PC-3 (cell line): ENCODE measurements around the gene TNK1. TPM values are rescaled to one million over a fixed set of nuclear protein-coding genes. Genes with fewer than 3 reads are reported as not detected.

Source experiments
- ATAC-seq: fragments of 200-7000 bp; cut with Tn5 transposase; 2 replicates; pipeline ENCODE4 v1.9.1; 2020; ENCODE audit warnings: mild to moderate bottlenecking, moderate library complexity
- BruUV-seq: library from RNA; stranded (reverse); fragments of 400-500 nt; replicated peaks from 2 replicates; lab custom pipeline; 2021; lab: Mats Ljungman, UMichigan
- CTCF ChIA-PET: fragments of 300-600 bp; sonication (Branson Sonifier 250); formaldehyde crosslinking; loops from one replicate; lab custom pipeline; 2022; ENCODE audit warnings: antibody characterized with exemption; lab: Charles Lee
- POLR2A ChIA-PET: fragments of 300-600 bp; sonication (Branson Sonifier 250); formaldehyde crosslinking; loops from one replicate; lab custom pipeline; 2022; ENCODE audit warnings: antibody characterized with exemption; ENCODE audit not compliant: unreplicated experiment; lab: Charles Lee
- DNase-seq: peaks from one replicate; pipeline ENCODE4 v3.0.0-alpha.2; 2015
- H2AFZ ChIP-seq: fragments of 300-600 bp; sonication (generic); 2 replicates; pipeline ENCODE4 v1.6.0; 2016; ENCODE audit warnings: antibody characterized with exemption, low read length
- H3F3A ChIP-seq: fragments of 300-600 bp; sonication (generic); one replicate; pipeline ENCODE4 v1.6.0; 2017; ENCODE audit warnings: antibody characterized with exemption, low read length, control low read depth, mild to moderate bottlenecking; ENCODE audit not compliant: unreplicated experiment
- H3K27ac ChIP-seq: fragments of 300-600 bp; sonication (generic); 2 replicates; pipeline ENCODE4 v1.5.1; 2016; ENCODE audit warnings: mild to moderate bottlenecking, low read length
- H3K27me3 ChIP-seq: fragments of 300-600 bp; sonication (generic); 2 replicates; pipeline ENCODE4 v1.6.1; 2016; ENCODE audit warnings: low read length, mixed read lengths
- H3K36me3 ChIP-seq: fragments of 300-600 bp; sonication (generic); 2 replicates; pipeline ENCODE4 v1.6.1; 2016; ENCODE audit warnings: low read depth, mixed run types, low read length, mixed read lengths
- H3K4me1 ChIP-seq: fragments of 300-600 bp; sonication (generic); 2 replicates; pipeline ENCODE4 v1.5.1; 2016; ENCODE audit warnings: low read length; ENCODE audit not compliant: insufficient read depth
- H3K4me2 ChIP-seq: fragments of 300-600 bp; sonication (generic); 2 replicates; pipeline ENCODE4 v1.6.0; 2016; ENCODE audit warnings: low read length
- H3K4me3 ChIP-seq: fragments of 300-600 bp; sonication (generic); 2 replicates; pipeline ENCODE4 v1.5.1; 2016; ENCODE audit warnings: mild to moderate bottlenecking, low read length, mixed read lengths
- H3K79me2 ChIP-seq: fragments of 300-600 bp; sonication (generic); 2 replicates; pipeline ENCODE4 v1.6.1; 2017; ENCODE audit warnings: low read length, mixed read lengths
- H3K9ac ChIP-seq: fragments of 300-600 bp; sonication (generic); 2 replicates; pipeline ENCODE4 v1.6.0; 2016; ENCODE audit warnings: mild to moderate bottlenecking, low read length
- H3K9me2 ChIP-seq: fragments of 300-600 bp; sonication (generic); replicated peaks from 2 replicates; pipeline ENCODE4 v1.6.1; 2016; ENCODE audit warnings: mixed run types, low read length, mixed read lengths
- H3K9me3 ChIP-seq: fragments of 300-600 bp; sonication (generic); 2 replicates; pipeline ENCODE4 v1.6.1; 2016; ENCODE audit warnings: low read length, mixed read lengths
- H4K20me1 ChIP-seq: fragments of 300-600 bp; sonication (generic); 2 replicates; pipeline ENCODE4 v1.6.1; 2016; ENCODE audit warnings: low read length, mixed read lengths
- EZH2 ChIP-seq: fragments of 300-600 bp; sonication (generic); IDR thresholded peaks from one replicate; pipeline ENCODE4 v1.6.1; 2017; ENCODE audit warnings: antibody characterized with exemption, mild to moderate bottlenecking, low read length; ENCODE audit not compliant: unreplicated experiment
- EZH2phosphoT487 ChIP-seq: fragments of 300-600 bp; sonication (generic); IDR thresholded peaks from 2 replicates; pipeline ENCODE4 v1.6.1; 2018; ENCODE audit warnings: mild to moderate bottlenecking, antibody characterized with exemption, low read length, borderline replicate concordance
- intact Hi-C: fragments of 100-400 bp; cut with micrococcal nuclease; formaldehyde crosslinking; loops from 2 replicates; pipeline ENCODE4 v1.9.0; 2023
- total RNA-seq: library from RNA; depleted of rRNA; stranded (reverse); fragments of >200 nt; gene quantifications from 2 replicates; pipeline ENCODE4 v1.2.3, GENCODE V29; 2014
- TF ChIP-seq, protein P1 (sequence below): fragments of 300-600 bp; sonication (generic); conservative IDR thresholded peaks from 2 replicates; pipeline ENCODE4 v1.5.1; 2017; ENCODE audit warnings: antibody characterized with exemption, low read depth, mild to moderate bottlenecking, low read length

The TNK1 gene
- total RNA-seq, 1 experiment from 2014 or later: 10.8 TPM

DNA sequence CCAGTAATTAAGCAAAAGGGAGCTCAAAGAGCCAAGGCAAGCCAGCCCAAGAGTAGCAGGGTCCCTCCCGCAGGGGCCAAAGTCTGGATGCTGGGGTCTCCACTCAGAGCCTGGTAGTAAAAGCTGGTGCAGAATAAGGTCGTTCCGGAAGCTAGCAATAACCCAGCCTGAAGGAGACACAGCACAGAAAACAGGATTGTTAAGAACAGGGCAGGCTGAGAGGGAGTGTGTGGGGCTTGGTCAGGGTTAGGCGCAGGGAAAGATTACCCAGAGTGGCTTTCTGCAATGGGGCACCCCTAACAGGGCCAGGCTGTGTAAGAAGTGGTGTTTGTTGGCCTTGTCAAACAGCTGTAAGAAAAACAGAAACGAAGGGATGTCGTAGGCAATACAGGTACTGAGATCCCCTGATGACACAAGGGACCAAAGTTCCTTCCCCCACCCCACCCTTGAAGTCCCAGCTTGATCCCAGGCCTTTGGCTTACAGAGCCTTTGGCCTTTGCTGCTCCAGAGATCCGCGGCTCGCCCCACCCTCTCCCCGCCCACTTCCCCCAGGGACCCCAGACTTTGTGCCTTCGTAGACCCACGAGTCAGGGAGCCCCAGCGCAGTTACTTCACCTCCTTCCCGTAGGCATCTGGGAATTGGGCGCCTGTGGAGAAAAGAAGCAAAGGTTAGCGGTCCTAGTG, 22.3 kb downstream of the TNK1 start:
- Histone ChIP-seq H3K9me3 (no peaks in the 10 kb centered on the region), H3F3A (no peaks in the 10 kb centered on the region), H3K4me1 (peaks cover 9% of the 10 kb centered on the region), H4K20me1 (no peaks in the 10 kb centered on the region), H3K4me3 (peak overlapping the region; percentile 85), H3K79me2 (peaks cover 6% of the 10 kb centered on the region; the same call in 1 of the 2 replicates), H3K27ac (no peak overlapping the region), H2AFZ (peak overlapping the region; percentile 80), H3K9me2 (no peaks in the 10 kb centered on the region), H3K27me3 (no peaks in the 10 kb centered on the region), H3K9ac (peak overlapping the region; percentile 73), H3K36me3 (no peaks in the 10 kb centered on the region), H3K4me2 (peak overlapping the region; percentile 92)
- TF ChIP-seq, protein P1, sequence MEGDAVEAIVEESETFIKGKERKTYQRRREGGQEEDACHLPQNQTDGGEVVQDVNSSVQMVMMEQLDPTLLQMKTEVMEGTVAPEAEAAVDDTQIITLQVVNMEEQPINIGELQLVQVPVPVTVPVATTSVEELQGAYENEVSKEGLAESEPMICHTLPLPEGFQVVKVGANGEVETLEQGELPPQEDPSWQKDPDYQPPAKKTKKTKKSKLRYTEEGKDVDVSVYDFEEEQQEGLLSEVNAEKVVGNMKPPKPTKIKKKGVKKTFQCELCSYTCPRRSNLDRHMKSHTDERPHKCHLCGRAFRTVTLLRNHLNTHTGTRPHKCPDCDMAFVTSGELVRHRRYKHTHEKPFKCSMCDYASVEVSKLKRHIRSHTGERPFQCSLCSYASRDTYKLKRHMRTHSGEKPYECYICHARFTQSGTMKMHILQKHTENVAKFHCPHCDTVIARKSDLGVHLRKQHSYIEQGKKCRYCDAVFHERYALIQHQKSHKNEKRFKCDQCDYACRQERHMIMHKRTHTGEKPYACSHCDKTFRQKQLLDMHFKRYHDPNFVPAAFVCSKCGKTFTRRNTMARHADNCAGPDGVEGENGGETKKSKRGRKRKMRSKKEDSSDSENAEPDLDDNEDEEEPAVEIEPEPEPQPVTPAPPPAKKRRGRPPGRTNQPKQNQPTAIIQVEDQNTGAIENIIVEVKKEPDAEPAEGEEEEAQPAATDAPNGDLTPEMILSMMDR: no peak
- ChIA-PET CTCF (interaction anchor here (1.1 to 1.2 kb wide), 2 partner anchors 9 to 34 kb away, joined by 3 to 6 read pairs; partner anchors contain the start of gene PLSCR3), POLR2A (interaction anchor here (0.7 kb wide), 1 partner anchor 32 kb away, joined by 6 read pairs; the partner anchor contains the start of gene TMEM102)
- TSS peak; percentile 81 for BruUV-seq
- ATAC-seq (peak; percentile 3), DNase-seq (no peak)
- intact Hi-C loops: no loop called here

DNA sequence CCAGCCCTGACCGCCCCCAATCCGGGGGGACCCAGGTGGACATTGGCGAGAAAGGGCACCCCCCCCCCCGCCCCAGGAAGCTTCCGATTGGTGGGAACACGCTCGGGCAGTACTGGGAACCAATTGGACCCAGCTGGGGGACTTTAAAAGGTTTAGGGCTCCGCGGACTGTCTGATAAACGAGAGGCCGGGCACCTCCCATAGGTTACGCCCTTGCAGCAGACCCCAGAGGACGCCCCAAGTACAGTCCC, 22.8 kb downstream of the TNK1 start:
- Histone ChIP-seq H3K9me2 (no peaks in the 10 kb centered on the region), H2AFZ (peak overlapping the region; percentile 80), H3K27me3 (no peaks in the 10 kb centered on the region), H3K9me3 (no peaks in the 10 kb centered on the region), H3K27ac (0 out of 2 replicates have a peak overlapping the region, but pooled peaks have one; percentile 13), H3F3A (no peaks in the 10 kb centered on the region), H3K9ac (peak overlapping the region; percentile 73), H3K4me3 (peak overlapping the region; percentile 85), H3K36me3 (no peaks in the 10 kb centered on the region), H3K79me2 (peaks cover 6% of the 10 kb centered on the region; the same call in 1 of the 2 replicates), H3K4me2 (peak overlapping the region; percentile 92), H4K20me1 (no peaks in the 10 kb centered on the region), H3K4me1 (peaks cover 9% of the 10 kb centered on the region)
- ATAC-seq: peak; percentile 52
- no TSS peak for BruUV-seq
- POLR2A ChIA-PET: interaction anchor here (0.5 to 0.7 kb wide), 4 partner anchors 9 to 1935 kb away, joined by 3 to 5 read pairs (median 4); partner anchors contain the start of genes DHX33 and PLSCR3
- TF ChIP-seq, protein P1: no peak
- TF ChIP-seq EZH2: no peak
- TF ChIP-seq EZH2phosphoT487: no peak
- no peak for DNase-seq
- intact Hi-C loops: no loop called here
- CTCF ChIA-PET: interaction anchor here (0.8 to 1.2 kb wide), 4 partner anchors 10 to 184 kb away, joined by 3 to 6 read pairs (median 5); partner anchors contain the start of genes ACADVL, DLG4 and PLSCR3
